HepG2 (cell line): ENCODE measurements around the gene ARHGAP10. TPM values are rescaled to one million over a fixed set of nuclear protein-coding genes. Genes with fewer than 3 reads are reported as not detected.

Experiments used
- ATAC-seq: fragments of 200-7000 bp; cut with Tn5 transposase; 3 replicates; pipeline ENCODE4 v1.9.1; 2020; ENCODE audit warnings: mild to moderate bottlenecking, moderate library complexity
- BruUV-seq: library from RNA; stranded (reverse); fragments of 400-500 nt; replicated peaks from 2 replicates; lab custom pipeline; 2021; lab: Mats Ljungman, UMichigan
- CTCF ChIA-PET: fragments of 300-600 bp; formaldehyde crosslinking; extraction: SDS; loops from one replicate; lab custom pipeline; 2021; ENCODE audit warnings: low total read pairs, inconsistent platforms, low intra/inter-chr PET ratio; lab: Yijun Ruan, JAX
- POLR2A ChIA-PET: fragments of 350-600 bp; sonication (Branson Sonifier 250); formaldehyde crosslinking; loops from one replicate; lab custom pipeline; 2020; ENCODE audit warnings: antibody characterized with exemption, inconsistent platforms; lab: Yijun Ruan, JAX
- DNase-seq: peaks from one replicate; pipeline ENCODE4 v3.0.0-alpha.2; 2015; ENCODE audit warnings: low spot score
- FAIRE-seq: peaks from 3 replicates; lab custom pipeline; 2011; peaks lifted over from hg19 to GRCh38; lab: Jason Lieb, UNC
- H2AFZ ChIP-seq: one replicate; pipeline ENCODE4 v1.6.1; 2011; ENCODE audit warnings: low read length, inconsistent platforms
- H3K27ac ChIP-seq: fragments of 300-600 bp; 3 replicates; pipeline ENCODE4 v1.8.0; 2011; ENCODE audit warnings: mixed run types, mild to moderate bottlenecking, mixed read lengths, low read length, inconsistent platforms; ENCODE audit not compliant: insufficient read depth; ENCODE audit errors: extremely low read length
- H3K27me3 ChIP-seq, 2 experiments: fragments of 200-600 bp in 1 of 2; 2 replicates in 1 of 2; 3 replicates in 1 of 2; pipeline versions ENCODE4 v1.6.0 to v1.8.0; 2011; ENCODE audit warnings: low read length in 2 of 2, mild to moderate bottlenecking in 2 of 2, moderate library complexity in 2 of 2, inconsistent platforms in 1 of 2; ENCODE audit not compliant: insufficient read depth in 2 of 2, control insufficient read depth in 1 of 2
- H3K36me3 ChIP-seq, 2 experiments: fragments of 200-600 bp in 1 of 2; replicated peaks in 1 of 2; 2 replicates in 1 of 2; 3 replicates in 1 of 2; pipeline versions ENCODE4 v1.5.1 to v1.8.0; 2011; ENCODE audit warnings: low read length in 2 of 2, inconsistent platforms in 1 of 2; ENCODE audit not compliant: insufficient read depth in 2 of 2, control insufficient read depth in 1 of 2
- H3K4me1 ChIP-seq: 2 replicates; pipeline ENCODE4 v1.5.1; 2012; ENCODE audit warnings: low read length, inconsistent platforms; ENCODE audit not compliant: insufficient read depth
- H3K4me2 ChIP-seq: 2 replicates; pipeline ENCODE4 v1.6.0; 2011; ENCODE audit warnings: low read depth, low read length, inconsistent platforms
- H3K4me3 ChIP-seq, 3 experiments: fragments of 200-600 bp in 1 of 3; sonication (generic), shearing (Covaris generic) in 1 of 3; replicated peaks in 1 of 3; 2 replicates each; pipeline ENCODE4 v1.5.1; 2011 to 2016; ENCODE audit warnings: low read length in 3 of 3, inconsistent platforms in 2 of 3, low read depth in 2 of 3, mild to moderate bottlenecking in 2 of 3, control low read depth in 1 of 3, mixed read lengths in 1 of 3; ENCODE audit not compliant: insufficient read depth in 1 of 3
- H3K79me2 ChIP-seq: one replicate; pipeline ENCODE4 v1.6.1; 2011; ENCODE audit warnings: low read length, inconsistent platforms; ENCODE audit not compliant: insufficient read depth
- H3K9ac ChIP-seq: 2 replicates; pipeline ENCODE4 v1.6.0; 2011; ENCODE audit warnings: mild to moderate bottlenecking, low read depth, low read length, inconsistent platforms; ENCODE audit not compliant: insufficient read depth
- H3K9me3 ChIP-seq: 2 replicates; pipeline ENCODE4 v1.5.1; 2012; ENCODE audit warnings: mild to moderate bottlenecking, low read length
- H4K20me1 ChIP-seq: 2 replicates; pipeline ENCODE4 v1.6.0; 2011; ENCODE audit warnings: inconsistent platforms, mild to moderate bottlenecking, low read length, moderate library complexity; ENCODE audit not compliant: insufficient read depth
- FOXK2 ChIP-seq: fragments of 450-650 bp; IDR thresholded peaks from 2 replicates; pipeline ENCODE4 v1.6.1; 2016
- HNRNPH1 ChIP-seq: fragments of 200-400 bp; formaldehyde crosslinking; optimal IDR thresholded peaks from 2 replicates; pipeline ENCODE3; 2017; ENCODE audit warnings: mild to moderate bottlenecking, low read depth, low read length
- LCORL ChIP-seq, 2 experiments: fragments of 450-650 bp in 1 of 2; sonication (generic) in 1 of 2; formaldehyde crosslinking in 1 of 2; IDR thresholded peaks; 2 replicates each; pipeline versions ENCODE4 v1.5.0 to v1.6.1; 2017 to 2020; ENCODE audit warnings: antibody characterized with exemption in 1 of 2, missing genetic modification reagents in 1 of 2
- MATR3 ChIP-seq: sonication (generic); formaldehyde crosslinking; IDR thresholded peaks from 2 replicates; pipeline ENCODE4 v1.4.0; 2020; ENCODE audit warnings: missing genetic modification reagents
- MTF1 ChIP-seq: sonication (generic); formaldehyde crosslinking; IDR thresholded peaks from 2 replicates; pipeline ENCODE4 v1.5.0; 2020; ENCODE audit warnings: missing genetic modification reagents
- PRMT3 ChIP-seq: sonication (generic); formaldehyde crosslinking; IDR thresholded peaks from 2 replicates; pipeline ENCODE4 v1.8.1; 2022; ENCODE audit warnings: low read depth, mild to moderate bottlenecking, moderate library complexity, missing genetic modification reagents, borderline replicate concordance
- SMAD9 ChIP-seq: sonication (generic); formaldehyde crosslinking; IDR thresholded peaks from 2 replicates; pipeline ENCODE4 v1.5.1; 2020; ENCODE audit warnings: mild to moderate bottlenecking, missing genetic modification reagents
- SMARCE1 ChIP-seq: fragments of 450-650 bp; IDR thresholded peaks from 2 replicates; pipeline ENCODE4 v1.6.1; 2017; ENCODE audit warnings: borderline replicate concordance
- ZNF383 ChIP-seq: sonication (generic); formaldehyde crosslinking; IDR thresholded peaks from 2 replicates; pipeline ENCODE4 v1.4.0; 2020; ENCODE audit warnings: missing genetic modification reagents, mild to moderate bottlenecking, borderline replicate concordance
- ZNF484 ChIP-seq: sonication (generic); formaldehyde crosslinking; IDR thresholded peaks from 2 replicates; pipeline ENCODE4 v1.5.1; 2020; ENCODE audit warnings: mild to moderate bottlenecking, low read depth, missing genetic modification reagents, borderline replicate concordance
- ZNF562 ChIP-seq: sonication (generic); formaldehyde crosslinking; IDR thresholded peaks from 2 replicates; pipeline ENCODE4 v1.8.0; 2022; ENCODE audit warnings: missing genetic modification reagents, borderline replicate concordance
- ZNF678 ChIP-seq: sonication (generic); formaldehyde crosslinking; IDR thresholded peaks from 2 replicates; pipeline ENCODE4 v1.4.0; 2020; ENCODE audit warnings: mild to moderate bottlenecking, missing genetic modification reagents
- ZNF792 ChIP-seq: IDR thresholded peaks from 2 replicates; pipeline ENCODE4 v1.6.1; 2016
- ZNF850 ChIP-seq: sonication (generic); formaldehyde crosslinking; conservative IDR thresholded peaks from 2 replicates; pipeline ENCODE4 v1.9.0; 2021; ENCODE audit warnings: mild to moderate bottlenecking, missing genetic modification reagents
- WGBS: methylation state at CpG from one replicate; pipeline ENCODE4 v1.1.6; 2017; ENCODE audit warnings: low lambda C conversion rate; 5-methylcytosine and 5-hydroxymethylcytosine counted together
- in situ Hi-C: cut with HindIII; loops from 2 replicates; pipeline ENCODE4 v1.10.0; 2017; ENCODE audit warnings: low pct_unique_long_range_greater_than_20kb; ENCODE audit not compliant: extremely low pct_ligation_motif_present
- intact Hi-C: fragments of 100-400 bp; cut with micrococcal nuclease; formaldehyde crosslinking; loops from one replicate; pipeline ENCODE4 v1.10.0; 2022; ENCODE audit not compliant: unreplicated experiment
- polyA plus RNA-seq, 8 experiments: library from polyadenylated mRNA; depleted of rRNA in 3 of 8; stranded (reverse) in 7 of 8; unstranded in 1 of 8; fragments of >200 nt; fragmentation: Illumina TruSeq in 4 of 8; extraction: Trizol in 4 of 8; gene quantifications; 2 replicates each; pipeline versions ENCODE4 v1.2.1 to v1.2.3, GENCODE V29; 2011 to 2016; ENCODE audit warnings: low read depth in 4 of 8, missing spikeins in 1 of 8, mixed read lengths in 1 of 8; ENCODE audit not compliant: insufficient read depth in 1 of 8
- total RNA-seq, 5 experiments: library from RNA; depleted of rRNA; stranded (reverse); fragments of >200 nt; fragmentation: Illumina TruSeq; extraction: Trizol; gene quantifications; 2 replicates each; pipeline ENCODE4 v1.2.3, GENCODE V29; 2016; ENCODE audit warnings: low read depth in 1 of 5
- TF ChIP-seq, protein P1 (sequence below): sonication (generic); formaldehyde crosslinking; conservative IDR thresholded peaks from 2 replicates; pipeline ENCODE4 v1.4.0; 2020; ENCODE audit warnings: missing genetic modification reagents
- TF ChIP-seq, protein P2 (sequence below): sonication (generic); formaldehyde crosslinking; IDR thresholded peaks from 2 replicates; pipeline ENCODE4 v1.9.0; 2022; ENCODE audit warnings: missing genetic modification reagents, mild to moderate bottlenecking, borderline replicate concordance
- TF ChIP-seq, protein P3 (sequence below): sonication (generic); formaldehyde crosslinking; IDR thresholded peaks from 2 replicates; pipeline ENCODE4 v1.4.0; 2020; ENCODE audit warnings: missing genetic modification reagents, borderline replicate concordance
- TF ChIP-seq, protein P4 (sequence below): sonication (generic); formaldehyde crosslinking; IDR thresholded peaks from 2 replicates; pipeline ENCODE4 v1.8.0; 2022; ENCODE audit warnings: missing genetic modification reagents, mild to moderate bottlenecking, inconsistent platforms, borderline replicate concordance

Gene ARHGAP10
- total and polyA plus RNA-seq, 2 of the 13 experiments (the other 11 are each of a cell fraction or from before 2014, with no cell fraction given), result 0.45 to 1.6 TPM

DNA sequence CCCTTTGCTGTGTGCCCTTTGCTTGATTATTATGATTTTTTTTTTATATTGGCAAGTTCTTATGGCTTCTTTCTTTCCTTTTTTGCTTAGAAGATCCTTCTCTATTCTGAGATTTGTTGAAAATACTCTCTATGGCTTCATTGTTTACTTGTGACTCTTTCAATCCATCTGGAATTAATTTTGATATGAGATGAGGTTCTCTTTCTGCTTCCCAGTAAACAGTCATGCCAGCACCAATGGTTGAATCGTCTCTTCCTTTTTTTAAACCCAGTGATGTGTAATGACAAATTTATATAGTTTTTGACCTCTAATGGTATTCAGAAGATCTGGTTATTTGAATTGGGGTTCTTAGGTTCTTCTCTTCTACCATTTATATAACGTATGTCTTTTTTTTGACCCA is 121.8 kb downstream of the ARHGAP10 start (continued):
- TF ChIP-seq, protein P1, sequence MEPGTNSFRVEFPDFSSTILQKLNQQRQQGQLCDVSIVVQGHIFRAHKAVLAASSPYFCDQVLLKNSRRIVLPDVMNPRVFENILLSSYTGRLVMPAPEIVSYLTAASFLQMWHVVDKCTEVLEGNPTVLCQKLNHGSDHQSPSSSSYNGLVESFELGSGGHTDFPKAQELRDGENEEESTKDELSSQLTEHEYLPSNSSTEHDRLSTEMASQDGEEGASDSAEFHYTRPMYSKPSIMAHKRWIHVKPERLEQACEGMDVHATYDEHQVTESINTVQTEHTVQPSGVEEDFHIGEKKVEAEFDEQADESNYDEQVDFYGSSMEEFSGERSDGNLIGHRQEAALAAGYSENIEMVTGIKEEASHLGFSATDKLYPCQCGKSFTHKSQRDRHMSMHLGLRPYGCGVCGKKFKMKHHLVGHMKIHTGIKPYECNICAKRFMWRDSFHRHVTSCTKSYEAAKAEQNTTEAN (CRISPR knock-in tag), result no peak
- TF ChIP-seq SMARCE1 (no peak), MATR3 (CRISPR knock-in tag) (no peak), ZNF678 (CRISPR knock-in tag) (no peak), ZNF792 (CRISPR knock-in tag) (no peak), ZNF562 (CRISPR knock-in tag) (no peak), SMAD9 (no peak)
- TF ChIP-seq, protein P2, sequence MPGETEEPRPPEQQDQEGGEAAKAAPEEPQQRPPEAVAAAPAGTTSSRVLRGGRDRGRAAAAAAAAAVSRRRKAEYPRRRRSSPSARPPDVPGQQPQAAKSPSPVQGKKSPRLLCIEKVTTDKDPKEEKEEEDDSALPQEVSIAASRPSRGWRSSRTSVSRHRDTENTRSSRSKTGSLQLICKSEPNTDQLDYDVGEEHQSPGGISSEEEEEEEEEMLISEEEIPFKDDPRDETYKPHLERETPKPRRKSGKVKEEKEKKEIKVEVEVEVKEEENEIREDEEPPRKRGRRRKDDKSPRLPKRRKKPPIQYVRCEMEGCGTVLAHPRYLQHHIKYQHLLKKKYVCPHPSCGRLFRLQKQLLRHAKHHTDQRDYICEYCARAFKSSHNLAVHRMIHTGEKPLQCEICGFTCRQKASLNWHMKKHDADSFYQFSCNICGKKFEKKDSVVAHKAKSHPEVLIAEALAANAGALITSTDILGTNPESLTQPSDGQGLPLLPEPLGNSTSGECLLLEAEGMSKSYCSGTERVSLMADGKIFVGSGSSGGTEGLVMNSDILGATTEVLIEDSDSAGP, result no peak
- TF ChIP-seq, all 625 proteins: peak for 0

DNA sequence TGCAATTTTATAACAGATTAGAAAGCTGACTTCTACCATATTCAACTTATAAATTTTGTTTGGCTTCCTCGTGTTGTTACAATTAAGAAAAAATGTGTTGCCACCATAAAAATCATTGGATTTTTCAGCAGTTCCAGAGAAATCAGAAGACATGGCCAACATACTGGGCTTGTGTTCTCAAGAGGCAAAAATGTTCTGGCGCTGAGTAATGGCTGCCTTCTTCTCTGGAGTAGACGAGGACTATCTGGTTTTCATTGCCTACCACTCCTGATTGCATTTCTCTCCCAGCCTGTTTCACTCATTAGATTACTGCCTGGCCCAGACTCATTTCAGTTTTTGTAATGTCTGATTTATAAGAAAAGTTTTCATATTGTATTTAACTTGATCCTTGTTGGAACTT is 122.3 kb downstream of the ARHGAP10 start:
- H2AFZ ChIP-seq, result no peak overlapping the region
- H4K20me1 ChIP-seq, result no peaks in the 10 kb centered on the region
- WGBS, result 44% methylated on average over 3 of the region's 3 CpGs
- BruUV-seq, result no TSS peak
- intact Hi-C loops (no loop called here), in situ Hi-C loops (loop anchor here (25.0 kb wide), 1 partner anchor 692 kb away; no protein-coding TSS in a partner anchor)
- H3K27ac ChIP-seq, result no peak overlapping the region
- FAIRE-seq (no peak), ATAC-seq (no peak), DNase-seq (no peak)
- no peak overlapping the region for H3K4me3 ChIP-seq
- TF ChIP-seq ZNF383 (CRISPR knock-in tag) (no peak), ZNF484 (no peak), ZNF850 (CRISPR knock-in tag) (no peak), PRMT3 (CRISPR knock-in tag) (no peak), FOXK2 (no peak), MTF1 (CRISPR knock-in tag) (no peak), HNRNPH1 (no peak), LCORL (IDR thresholded peaks at IDR 0.05) (no peak), LCORL (CRISPR knock-in tag; IDR thresholded peaks at IDR 0.05) (no peak)
- TF ChIP-seq, protein P3, sequence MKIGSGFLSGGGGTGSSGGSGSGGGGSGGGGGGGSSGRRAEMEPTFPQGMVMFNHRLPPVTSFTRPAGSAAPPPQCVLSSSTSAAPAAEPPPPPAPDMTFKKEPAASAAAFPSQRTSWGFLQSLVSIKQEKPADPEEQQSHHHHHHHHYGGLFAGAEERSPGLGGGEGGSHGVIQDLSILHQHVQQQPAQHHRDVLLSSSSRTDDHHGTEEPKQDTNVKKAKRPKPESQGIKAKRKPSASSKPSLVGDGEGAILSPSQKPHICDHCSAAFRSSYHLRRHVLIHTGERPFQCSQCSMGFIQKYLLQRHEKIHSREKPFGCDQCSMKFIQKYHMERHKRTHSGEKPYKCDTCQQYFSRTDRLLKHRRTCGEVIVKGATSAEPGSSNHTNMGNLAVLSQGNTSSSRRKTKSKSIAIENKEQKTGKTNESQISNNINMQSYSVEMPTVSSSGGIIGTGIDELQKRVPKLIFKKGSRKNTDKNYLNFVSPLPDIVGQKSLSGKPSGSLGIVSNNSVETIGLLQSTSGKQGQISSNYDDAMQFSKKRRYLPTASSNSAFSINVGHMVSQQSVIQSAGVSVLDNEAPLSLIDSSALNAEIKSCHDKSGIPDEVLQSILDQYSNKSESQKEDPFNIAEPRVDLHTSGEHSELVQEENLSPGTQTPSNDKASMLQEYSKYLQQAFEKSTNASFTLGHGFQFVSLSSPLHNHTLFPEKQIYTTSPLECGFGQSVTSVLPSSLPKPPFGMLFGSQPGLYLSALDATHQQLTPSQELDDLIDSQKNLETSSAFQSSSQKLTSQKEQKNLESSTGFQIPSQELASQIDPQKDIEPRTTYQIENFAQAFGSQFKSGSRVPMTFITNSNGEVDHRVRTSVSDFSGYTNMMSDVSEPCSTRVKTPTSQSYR (CRISPR knock-in tag), result no peak
- TF ChIP-seq, protein P4, sequence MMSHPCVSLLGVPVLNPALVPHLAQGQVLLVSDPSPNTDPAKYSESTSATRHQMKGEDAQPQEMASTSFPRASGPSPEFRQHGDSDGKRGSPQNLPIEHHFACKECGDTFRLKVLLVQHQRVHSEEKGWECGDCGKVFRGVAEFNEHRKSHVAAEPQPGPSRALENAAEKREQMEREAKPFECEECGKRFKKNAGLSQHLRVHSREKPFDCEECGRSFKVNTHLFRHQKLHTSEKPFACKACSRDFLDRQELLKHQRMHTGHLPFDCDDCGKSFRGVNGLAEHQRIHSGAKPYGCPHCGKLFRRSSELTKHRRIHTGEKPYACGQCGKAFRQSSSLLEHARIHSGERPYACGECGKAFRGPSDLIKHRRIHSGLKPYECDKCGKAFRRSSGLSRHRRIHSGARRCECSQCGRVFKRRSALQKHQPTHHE, result no peak
- H3K36me3 ChIP-seq, result no peaks in the 10 kb centered on the region
- ChIA-PET CTCF (no interaction called here), POLR2A (no interaction called here)
- H3K27me3 ChIP-seq, result no peaks in the 10 kb centered on the region
- no peaks in the 10 kb centered on the region for H3K4me1 ChIP-seq
- H3K9ac ChIP-seq, result no peak overlapping the region
- no peaks in the 10 kb centered on the region for H3K9me3 ChIP-seq
- H3K79me2 ChIP-seq, result no peaks in the 10 kb centered on the region
- H3K4me2 ChIP-seq, result no peak overlapping the region
